Gastrocnemius medialis (tissue), 4 donors: ENCODE data around the gene RIMS4.

Source experiments
- CTCF ChIP-seq, 5 experiments: fragments of 450-650 bp in 3 of 5; fragments of 200-600 bp in 2 of 5; sonication (generic) in 2 of 5; IDR thresholded peaks in 4 of 5; conservative IDR thresholded peaks in 1 of 5; 1 replicate in 4 of 5; 2 replicates in 1 of 5; pipeline ENCODE4 v1.5.1; 2016 to 2019; ENCODE audit warnings: antibody characterized with exemption in 5 of 5, mild to moderate bottlenecking in 3 of 5, moderate library complexity in 3 of 5
- POLR2A ChIP-seq, 2 donors: fragments of 450-650 bp; IDR thresholded peaks; one replicate each; pipeline ENCODE4 v1.6.1; 2017; ENCODE audit warnings: antibody characterized with exemption in 2 of 2, mild to moderate bottlenecking in 2 of 2, moderate library complexity in 2 of 2

GRCh38 chr20:44711237-44711636 lies 99.1 kb downstream of the RIMS4 start:
- TF ChIP-seq CTCF (IDR thresholded peaks at IDR 0.05 in 4 of 5, conservative IDR thresholded peaks at IDR 0.05 in 1 of 5) (no peak), POLR2A (IDR thresholded peaks at IDR 0.05) (no peak)
